HG03432 (cell line): ENCODE measurements around the gene ATP5MC3.

Source experiments
- ATAC-seq: cut with Tn5 transposase; IDR thresholded peaks from one replicate; pipeline ENCODE4 v1.9.1; 2021; ENCODE audit warnings: mild to moderate bottlenecking, moderate library complexity; ENCODE audit not compliant: unreplicated experiment

ATP5MC3 gene

GRCh38 chr2:175168564-175168945 is 13.0 kb downstream of the ATP5MC3 start:
- ATAC-seq = peak; percentile 33

- peak; percentile 94 for ATAC-seq
Measured at GRCh38 chr2:175167792-175168563, 13.5 kb downstream of the ATP5MC3 start, which contains the start of gene ATF2. Gene ATF2, minus strand, starts transcription at chr2:175168203. Its CDS starts 31,760 bp downstream, at chr2:175136443.

GRCh38 chr2:175167076-175167791 is 14.3 kb downstream of the ATP5MC3 start:
- peak; percentile 2 for ATAC-seq

GRCh38 chr2:175166216-175166824 is 15.2 kb downstream of the ATP5MC3 start:
- ATAC-seq = no peak

DNA sequence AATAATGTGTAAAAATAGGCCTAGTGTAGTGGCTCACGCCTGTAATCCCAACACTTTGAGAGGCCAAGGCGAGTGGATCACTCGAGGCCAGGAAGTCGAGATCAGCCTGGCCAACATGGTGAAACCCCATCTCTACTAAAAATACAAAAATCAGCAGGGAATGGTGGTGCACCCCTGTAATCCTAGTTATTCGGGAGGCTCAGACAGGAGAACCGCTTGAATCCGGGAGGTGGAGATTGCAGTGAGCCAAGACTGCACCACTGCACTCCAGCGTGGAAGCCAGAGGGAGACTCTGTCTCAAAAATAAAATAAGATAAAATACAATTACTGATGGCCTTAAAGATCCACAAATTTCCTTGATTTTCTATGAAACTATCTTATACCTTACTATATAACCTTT is 17.3 kb downstream of the ATP5MC3 start:
- ATAC-seq = no peak

DNA sequence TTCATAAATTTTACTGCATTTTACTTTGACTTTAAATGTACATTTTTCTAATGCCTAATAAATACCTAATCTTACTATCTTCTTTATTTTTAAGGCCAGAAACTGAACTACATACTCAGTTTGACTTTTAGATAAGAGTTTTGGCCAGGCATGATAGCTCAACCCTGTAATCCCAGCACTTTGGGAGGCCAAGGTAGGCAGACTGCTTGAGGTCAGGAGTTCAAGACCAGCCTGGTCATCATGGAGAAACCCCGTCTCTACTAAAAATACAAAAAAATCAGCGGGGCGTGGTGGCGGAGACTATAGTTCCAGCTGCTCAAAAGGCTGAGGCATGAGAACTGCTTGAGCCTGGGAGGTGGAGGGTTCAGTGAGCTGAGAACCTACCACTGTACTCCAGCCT is 22.6 kb downstream of the ATP5MC3 start:
- no peak for ATAC-seq

DNA sequence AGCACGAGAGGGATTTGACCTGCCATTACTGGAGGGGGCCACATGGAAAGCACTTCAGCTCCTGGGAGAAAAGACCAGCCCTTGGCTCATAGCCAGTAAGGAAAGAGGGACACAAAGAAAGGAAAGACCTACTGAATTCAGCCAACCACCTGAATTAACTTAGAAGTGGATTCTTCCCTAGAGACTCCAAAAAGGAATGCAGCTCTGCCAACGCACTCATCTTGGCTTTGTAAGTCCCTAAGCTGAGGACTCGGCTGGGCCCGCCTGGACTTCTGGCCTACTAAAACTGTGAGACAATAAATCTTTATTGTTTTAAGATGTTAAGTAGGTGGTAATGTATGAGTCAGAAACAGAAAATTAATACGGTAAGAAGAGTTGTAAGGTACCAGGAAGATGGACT is 25.0 kb downstream of the ATP5MC3 start:
- ATAC-seq = no peak

DNA sequence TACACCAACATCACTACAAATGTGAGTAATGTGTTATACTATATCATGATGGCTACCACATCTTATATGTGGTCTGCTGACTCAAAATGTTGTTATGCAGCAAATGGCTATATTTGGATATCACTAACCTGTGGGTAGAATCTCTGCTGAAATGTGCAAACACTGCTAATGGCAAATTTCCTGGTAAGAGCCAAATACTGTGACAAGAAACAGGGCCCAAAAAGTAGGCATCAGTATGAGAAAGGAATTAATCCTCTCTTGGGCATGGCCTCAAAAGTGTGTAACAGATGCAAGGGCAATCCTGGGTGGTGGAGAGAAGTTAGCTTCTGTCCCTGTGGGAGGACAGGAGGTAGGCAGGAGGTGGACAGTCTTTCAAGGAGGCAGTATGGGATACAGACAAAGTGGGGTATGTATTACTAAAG is 26.8 kb downstream of the ATP5MC3 start:
- ATAC-seq = peak; percentile 80

DNA sequence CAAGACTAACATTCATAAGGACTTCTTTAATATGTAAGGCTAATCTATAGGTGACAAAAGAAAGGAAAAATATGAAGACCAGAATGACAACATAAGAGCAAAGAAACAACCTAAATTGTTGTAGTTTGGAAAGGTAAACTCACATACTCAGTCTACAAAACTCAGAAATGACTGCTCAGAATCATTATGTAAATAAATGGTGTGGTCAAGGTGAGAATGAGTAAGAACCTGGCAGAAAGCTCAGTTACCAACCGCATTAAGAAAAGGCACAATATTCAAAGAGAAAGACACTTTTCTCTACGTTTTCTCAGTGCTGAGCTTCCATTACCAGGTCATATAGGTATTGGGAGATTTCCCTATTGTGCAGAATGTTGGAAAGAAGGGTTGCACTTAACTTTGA is 29.3 kb downstream of the ATP5MC3 start:
- ATAC-seq = peak; percentile 76

- ATAC-seq = no peak
Measured at GRCh38 chr2:175151791-175152190, 29.7 kb downstream of the ATP5MC3 start.

DNA sequence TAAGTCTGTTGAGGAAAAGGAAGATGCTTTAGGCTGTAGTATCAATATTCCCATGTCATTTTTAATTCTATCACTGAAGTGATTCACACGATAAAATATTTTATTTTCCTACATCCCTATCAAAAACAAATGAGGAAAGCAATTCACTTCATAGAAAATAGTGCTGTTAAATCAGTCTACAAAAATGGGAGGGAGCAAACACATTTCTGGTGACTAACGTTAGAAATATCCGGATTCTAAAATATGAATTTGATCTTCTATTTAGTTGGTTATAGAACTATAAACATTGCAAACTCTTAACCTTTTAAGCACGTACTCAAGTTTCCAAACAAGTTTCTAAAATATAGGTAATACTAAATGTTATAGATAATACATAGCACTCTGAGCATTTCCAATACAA is 34.3 kb downstream of the ATP5MC3 start:
- no peak for ATAC-seq

DNA sequence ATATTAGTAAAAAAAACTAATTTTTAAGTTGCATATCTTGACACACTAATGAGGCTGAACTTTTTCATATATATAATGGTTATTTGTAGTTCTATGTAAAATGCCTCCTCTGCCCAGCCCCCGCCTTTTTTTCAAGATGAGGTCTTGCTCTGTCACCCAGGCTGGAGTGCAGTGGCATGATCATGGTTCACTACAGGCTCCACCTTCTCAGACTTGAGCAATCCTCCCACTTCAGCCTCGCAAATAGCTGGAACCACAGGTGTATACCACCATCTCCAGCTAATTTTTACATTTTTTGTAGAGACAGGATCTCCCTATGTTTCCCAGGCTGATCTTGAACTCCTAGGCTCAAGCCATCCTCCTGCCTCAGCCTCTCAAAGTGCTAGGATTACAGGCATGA is 37.8 kb downstream of the ATP5MC3 start:
- no peak for ATAC-seq

DNA sequence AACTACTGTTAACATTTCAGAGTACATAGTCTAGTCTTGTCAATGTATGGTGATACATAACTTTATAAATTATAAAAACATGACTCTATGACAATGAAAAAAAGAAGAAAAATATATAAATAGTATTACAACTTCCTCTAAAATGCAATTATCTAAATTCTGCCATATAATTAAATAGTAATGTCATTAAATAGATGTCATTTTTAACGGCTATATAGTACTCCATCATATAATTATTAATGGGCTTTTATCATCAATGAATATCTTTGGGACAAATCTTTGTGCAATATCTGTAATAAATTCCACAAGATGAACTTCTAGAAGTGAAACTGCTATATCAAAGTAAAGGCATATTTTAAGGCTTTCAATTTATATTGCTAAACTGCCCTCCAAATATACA is 38.3 kb downstream of the ATP5MC3 start:
- no peak for ATAC-seq

GRCh38 chr2:175140332-175140731 is 41.2 kb downstream of the ATP5MC3 start:
- ATAC-seq = no peak

DNA sequence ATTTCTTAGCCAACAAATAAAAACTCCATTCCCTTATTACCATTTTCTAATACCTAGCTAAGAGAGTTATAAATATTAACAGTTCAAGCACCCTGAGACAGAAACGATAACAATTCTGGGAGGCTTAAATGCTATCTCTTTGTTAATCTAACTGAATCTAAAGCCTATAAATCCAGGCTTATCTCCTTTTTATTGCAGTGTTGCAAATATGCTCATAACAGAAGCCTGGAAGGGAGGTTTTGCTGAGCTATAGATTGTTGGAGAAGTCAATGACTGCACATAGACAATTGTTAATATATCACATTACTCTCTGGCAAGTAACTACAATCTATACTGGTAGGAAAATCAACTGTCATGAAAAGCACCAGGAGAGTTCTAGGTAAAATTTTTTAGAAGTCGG is 43.7 kb downstream of the ATP5MC3 start:
- ATAC-seq = no peak

DNA sequence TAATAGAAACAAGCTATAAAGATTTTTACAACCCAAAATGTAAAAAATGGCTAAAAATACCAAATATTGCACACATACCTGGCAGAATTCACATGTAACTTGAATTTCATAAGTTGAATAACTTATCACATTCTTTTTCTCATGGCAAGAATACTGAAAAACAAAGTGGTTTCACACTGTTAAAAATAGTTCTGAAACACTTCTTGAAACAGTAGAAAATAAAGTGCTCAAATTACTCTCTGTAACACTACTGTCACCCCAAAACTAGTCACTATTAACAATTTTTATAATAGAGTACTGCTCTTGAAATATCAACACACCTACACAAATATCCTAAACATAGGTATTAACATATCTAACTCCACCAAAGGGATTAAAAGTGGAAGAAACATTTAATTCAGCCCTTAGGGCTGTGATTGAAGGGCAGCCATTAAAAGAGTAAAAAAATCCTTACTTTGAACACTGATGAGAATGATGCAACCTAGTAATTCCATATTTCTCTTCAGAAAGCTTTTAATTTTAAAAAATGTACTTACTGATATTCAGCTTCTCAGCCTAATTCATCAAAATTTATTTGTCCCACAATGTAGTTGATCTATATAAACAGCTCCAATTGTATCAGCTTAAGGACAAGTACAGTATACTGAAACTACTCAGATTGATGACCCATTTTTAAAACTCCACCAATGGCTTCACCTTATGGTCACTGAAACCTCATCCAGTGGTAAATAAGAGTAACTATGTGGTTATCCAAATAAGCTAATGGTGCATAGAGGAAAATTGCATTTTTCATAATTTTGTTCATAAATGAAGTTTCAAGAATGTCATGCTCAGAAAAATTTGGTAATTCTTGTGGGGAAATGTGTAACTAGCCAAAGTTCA is 44.9 kb downstream of the ATP5MC3 start:
- ATAC-seq = peak; percentile 85

DNA sequence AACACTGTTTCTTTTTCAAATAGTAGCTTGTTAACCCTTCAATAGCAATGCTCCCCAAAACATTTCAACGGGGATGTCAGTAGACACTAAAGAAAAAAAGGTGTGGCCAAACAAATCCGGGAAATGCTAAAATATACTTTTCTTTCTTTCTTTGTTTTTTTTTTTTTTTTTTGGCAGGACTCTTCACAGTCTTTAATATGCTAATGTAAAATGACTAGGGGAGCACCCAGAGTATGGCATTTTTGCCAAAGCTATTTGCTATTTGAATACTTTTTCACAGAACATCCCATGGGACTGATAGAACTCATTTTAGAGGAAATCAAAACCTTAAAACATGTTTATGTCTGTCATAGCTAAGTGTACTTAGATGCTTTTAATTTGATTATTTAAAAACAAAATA is 45.6 kb downstream of the ATP5MC3 start:
- ATAC-seq = no peak

- no peak for ATAC-seq
Measured at GRCh38 chr2:175135177-175135576, 46.3 kb downstream of the ATP5MC3 start.

DNA sequence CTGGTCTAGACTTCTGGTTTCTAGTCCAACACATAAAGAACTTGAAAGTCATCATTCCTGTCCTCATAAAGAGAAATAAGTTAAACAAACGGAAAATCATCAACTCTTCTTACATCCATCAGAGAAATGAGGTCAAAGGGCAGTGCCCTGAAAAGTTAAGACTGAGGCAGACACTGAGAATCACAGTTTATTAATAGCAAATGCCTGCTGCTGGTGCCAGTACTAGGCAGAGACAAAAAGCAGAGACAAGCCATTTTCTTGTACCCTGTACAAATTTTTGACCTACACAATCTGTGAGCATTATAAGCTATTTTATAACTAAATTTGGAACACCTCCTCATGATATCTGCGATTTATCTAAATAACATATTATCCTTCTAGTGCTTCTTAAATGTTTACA is 50.3 kb downstream of the ATP5MC3 start:
- no peak for ATAC-seq

GRCh38 chr2:175126661-175127060 is 54.8 kb downstream of the ATP5MC3 start:
- ATAC-seq = no peak
